T-helper 17 cell (primary cell): ENCODE results near the gene RRM2. TPM values are rescaled to one million over a fixed set of nuclear protein-coding genes. Genes with fewer than 3 reads are reported as not detected.
A peak's percentile ranks its signal among the peaks of the same experiment; 100 is the strongest.

Source experiments
- ATAC-seq: fragments of 150-1000 bp; cut with Tn5 transposase; 2 replicates; pipeline ENCODE4 v1.10.0; 2021; ENCODE audit warnings: mild to moderate bottlenecking, moderate library complexity
- DNase-seq, 3 donors: peaks; one replicate each; pipeline versions ENCODE4 v3.0.0 to v3.0.0-alpha.2; 2020 to 2021
- H3K9me3 ChIP-seq: one replicate; pipeline ENCODE4 v1.7.0; 2013; ENCODE audit warnings: low read length, mild to moderate bottlenecking; ENCODE audit not compliant: control insufficient read depth, poor library complexity, severe bottlenecking
- H3K27ac Mint-ChIP-seq: one replicate; pipeline ENCODE4 v1.8.0; 2022; ENCODE audit warnings: mild to moderate bottlenecking, moderate library complexity, mixed read lengths
- H3K27me3 Mint-ChIP-seq: one replicate; pipeline ENCODE4 v1.8.0; 2022; ENCODE audit warnings: mixed read lengths
- H3K36me3 Mint-ChIP-seq: one replicate; pipeline ENCODE4 v1.8.0; 2022; ENCODE audit warnings: low read depth, mixed read lengths
- H3K4me1 Mint-ChIP-seq: one replicate; pipeline ENCODE4 v1.8.0; 2022; ENCODE audit warnings: mild to moderate bottlenecking, mixed read lengths
- H3K4me3 Mint-ChIP-seq: one replicate; pipeline ENCODE4 v1.8.0; 2022; ENCODE audit warnings: mild to moderate bottlenecking, moderate library complexity, mixed read lengths
- total RNA-seq, 4 donors: library from RNA in 2 of 4; stranded (reverse) in 2 of 4; gene quantifications; one replicate each; pipeline ENCODE4 v1.2.3 and lab custom pipeline; 2022 to 2026

Gene RRM2
- total RNA-seq, 2 donors from 2014 or later, result 0.32 to 1.7 TPM

- ATAC-seq, result no peak
- Mint-ChIP-seq H3K27ac (no peak overlapping the region), H3K27me3 (peaks cover 23% of the 10 kb centered on the region), H3K36me3 (peaks cover 2% of the 10 kb centered on the region), H3K4me1 (peaks cover 28% of the 10 kb centered on the region), H3K4me3 (no peak overlapping the region)
- DNase-seq, result no peak
- no peaks in the 10 kb centered on the region for H3K9me3 ChIP-seq
These were observed 4.1 kb downstream of the RRM2 start for GRCh38 chr2:10126632-10127026.

GRCh38 chr2:10128420-10128819 is 5.9 kb downstream of the RRM2 start:
- Mint-ChIP-seq H3K27ac (peak overlapping the region; percentile 57), H3K27me3 (peaks cover 19% of the 10 kb centered on the region), H3K4me1 (peaks cover 22% of the 10 kb centered on the region), H3K4me3 (no peak overlapping the region), H3K36me3 (peaks cover 4% of the 10 kb centered on the region)
- DNase-seq (no peak), ATAC-seq (no peak)
- H3K9me3 ChIP-seq, result no peaks in the 10 kb centered on the region

- no peaks in the 10 kb centered on the region for H3K9me3 ChIP-seq
- ATAC-seq, result no peak
- Mint-ChIP-seq H3K36me3 (peaks cover 5% of the 10 kb centered on the region), H3K27me3 (peaks cover 10% of the 10 kb centered on the region), H3K27ac (peak overlapping the region; percentile 57), H3K4me1 (peaks cover 17% of the 10 kb centered on the region), H3K4me3 (no peak overlapping the region)
- no peak for DNase-seq
These were observed 7.0 kb downstream of the RRM2 start for GRCh38 chr2:10129490-10129889.

- H3K36me3 Mint-ChIP-seq, result peaks cover 4% of the 10 kb centered on the region
- no peaks in the 10 kb centered on the region for H3K9me3 ChIP-seq
- peak overlapping the region; percentile 53 for H3K27ac Mint-ChIP-seq
- H3K4me1 Mint-ChIP-seq, result peaks cover 6% of the 10 kb centered on the region
- no peak for DNase-seq
- no peaks in the 10 kb centered on the region for H3K27me3 Mint-ChIP-seq
- no peak overlapping the region for H3K4me3 Mint-ChIP-seq
- no peak for ATAC-seq
These were observed 9.6 kb downstream of the RRM2 start for GRCh38 chr2:10132043-10132575.

- no peak for ATAC-seq
- no peaks in the 10 kb centered on the region for H3K27me3 Mint-ChIP-seq
- peaks cover 4% of the 10 kb centered on the region for H3K36me3 Mint-ChIP-seq
- H3K9me3 ChIP-seq, result no peaks in the 10 kb centered on the region
- no peak for DNase-seq
- H3K27ac Mint-ChIP-seq, result no peak overlapping the region
- H3K4me1 Mint-ChIP-seq, result peaks cover 6% of the 10 kb centered on the region
- H3K4me3 Mint-ChIP-seq, result no peak overlapping the region
These were observed 10.1 kb downstream of the RRM2 start for GRCh38 chr2:10132596-10132995.

GRCh38 chr2:10132996-10133647 is 10.6 kb downstream of the RRM2 start:
- H3K9me3 ChIP-seq, result no peaks in the 10 kb centered on the region
- Mint-ChIP-seq H3K27ac (no peak overlapping the region), H3K4me1 (peaks cover 5% of the 10 kb centered on the region), H3K4me3 (no peak overlapping the region), H3K36me3 (peaks cover 4% of the 10 kb centered on the region), H3K27me3 (no peaks in the 10 kb centered on the region)
- no peak for DNase-seq
- ATAC-seq, result no peak

- Mint-ChIP-seq H3K27ac (no peak overlapping the region), H3K4me3 (no peak overlapping the region), H3K27me3 (no peaks in the 10 kb centered on the region), H3K4me1 (peaks cover 4% of the 10 kb centered on the region), H3K36me3 (peaks cover 4% of the 10 kb centered on the region)
- no peak for DNase-seq
- no peaks in the 10 kb centered on the region for H3K9me3 ChIP-seq
- no peak for ATAC-seq
These were observed 13.0 kb downstream of the RRM2 start for GRCh38 chr2:10135296-10136089.

- no peaks in the 10 kb centered on the region for H3K9me3 ChIP-seq
- H3K4me1 Mint-ChIP-seq, result peaks cover 7% of the 10 kb centered on the region
- no peaks in the 10 kb centered on the region for H3K27me3 Mint-ChIP-seq
- peaks cover 4% of the 10 kb centered on the region for H3K36me3 Mint-ChIP-seq
- DNase-seq (no peak), ATAC-seq (no peak)
- H3K27ac Mint-ChIP-seq, result no peak overlapping the region
- no peak overlapping the region for H3K4me3 Mint-ChIP-seq
These were observed 13.8 kb downstream of the RRM2 start for GRCh38 chr2:10136101-10136934.

GRCh38 chr2:10137053-10137843 is 14.7 kb downstream of the RRM2 start:
- peaks cover 2% of the 10 kb centered on the region for H3K36me3 Mint-ChIP-seq
- H3K27ac Mint-ChIP-seq, result no peak overlapping the region
- ATAC-seq (no peak), DNase-seq (no peak)
- H3K9me3 ChIP-seq, result no peaks in the 10 kb centered on the region
- no peaks in the 10 kb centered on the region for H3K27me3 Mint-ChIP-seq
- no peak overlapping the region for H3K4me3 Mint-ChIP-seq
- H3K4me1 Mint-ChIP-seq, result peaks cover 16% of the 10 kb centered on the region

- DNase-seq (no peak), ATAC-seq (no peak)
- Mint-ChIP-seq H3K27me3 (no peaks in the 10 kb centered on the region), H3K27ac (no peak overlapping the region), H3K36me3 (peaks cover under 1% of the 10 kb centered on the region), H3K4me1 (peaks cover 16% of the 10 kb centered on the region), H3K4me3 (no peak overlapping the region)
- no peaks in the 10 kb centered on the region for H3K9me3 ChIP-seq
These were observed 17.0 kb downstream of the RRM2 start for GRCh38 chr2:10139536-10139935.

GRCh38 chr2:10140841-10141610 is 18.5 kb downstream of the RRM2 start:
- Mint-ChIP-seq H3K4me1 (peaks cover 18% of the 10 kb centered on the region), H3K27ac (peak overlapping the region; percentile 79), H3K4me3 (peak overlapping the region; percentile 74), H3K36me3 (no peaks in the 10 kb centered on the region), H3K27me3 (no peaks in the 10 kb centered on the region)
- DNase-seq (no peak), ATAC-seq (no peak)
- H3K9me3 ChIP-seq, result no peaks in the 10 kb centered on the region
